HepG2 (cell line): ENCODE measurements around the gene LAPTM4A. TPM values are rescaled to one million over a fixed set of nuclear protein-coding genes. Genes with fewer than 3 reads are reported as not detected.
A peak's percentile ranks its signal among the peaks of the same experiment; 100 is the strongest.

Source experiments
- ARID5B ChIP-seq: IDR thresholded peaks from 2 replicates; pipeline ENCODE4 v1.4.0; 2020; ENCODE audit warnings: mild to moderate bottlenecking, missing genetic modification reagents
- ARNT2 ChIP-seq: sonication (generic); formaldehyde crosslinking; IDR thresholded peaks from 2 replicates; pipeline ENCODE4 v1.8.0; 2022; ENCODE audit warnings: mild to moderate bottlenecking, low read depth, missing genetic modification reagents, moderate library complexity
- CEBPB ChIP-seq: IDR thresholded peaks from 2 replicates; pipeline ENCODE4 v1.6.1; 2011; ENCODE audit warnings: low read depth, low read length, improper control_type of control experiment, borderline replicate concordance
- CSRNP2 ChIP-seq: sonication (generic); formaldehyde crosslinking; conservative IDR thresholded peaks from 2 replicates; pipeline ENCODE4 v1.8.0; 2022; ENCODE audit warnings: low read depth, missing genetic modification reagents
- FOXP4 ChIP-seq: sonication (generic); formaldehyde crosslinking; IDR thresholded peaks from 2 replicates; pipeline ENCODE4 v1.4.0; 2020; ENCODE audit warnings: missing genetic modification reagents
- KDM3A ChIP-seq: IDR thresholded peaks from 2 replicates; pipeline ENCODE4 v1.6.1; 2018; ENCODE audit warnings: low read depth, missing compliant biosample characterization
- KLF13 ChIP-seq: sonication (generic); formaldehyde crosslinking; IDR thresholded peaks from 2 replicates; pipeline ENCODE4 v1.4.0; 2020; ENCODE audit warnings: mild to moderate bottlenecking, missing genetic modification reagents
- NCOA5 ChIP-seq: sonication (generic); formaldehyde crosslinking; IDR thresholded peaks from 2 replicates; pipeline ENCODE4 v1.4.0; 2020; ENCODE audit warnings: missing genetic modification reagents
- NFKB2 ChIP-seq: sonication (generic); formaldehyde crosslinking; IDR thresholded peaks from 2 replicates; pipeline ENCODE4 v1.4.0; 2020; ENCODE audit warnings: missing genetic modification reagents, borderline replicate concordance
- PRPF4 ChIP-seq: fragments of 200-400 bp; formaldehyde crosslinking; IDR thresholded peaks from 2 replicates; pipeline ENCODE4 v1.6.1; 2016; ENCODE audit warnings: low read length, low read depth; ENCODE audit not compliant: poor library complexity, severe bottlenecking
- SALL1 ChIP-seq: sonication (generic); formaldehyde crosslinking; IDR thresholded peaks from 2 replicates; pipeline ENCODE4 v1.8.0; 2022; ENCODE audit warnings: mild to moderate bottlenecking, missing genetic modification reagents
- SMARCC2 ChIP-seq: fragments of 450-650 bp; IDR thresholded peaks from 2 replicates; pipeline ENCODE4 v1.6.1; 2017; ENCODE audit warnings: antibody characterized with exemption, mild to moderate bottlenecking
- SP2 ChIP-seq: sonication (generic); formaldehyde crosslinking; IDR thresholded peaks from 2 replicates; pipeline ENCODE4 v1.5.1; 2020; ENCODE audit warnings: mild to moderate bottlenecking, missing genetic modification reagents
- TOE1 ChIP-seq: sonication (generic); formaldehyde crosslinking; IDR thresholded peaks from 2 replicates; pipeline ENCODE4 v1.4.0; 2020; ENCODE audit warnings: mild to moderate bottlenecking, missing genetic modification reagents
- TRIM24 ChIP-seq: sonication (generic); formaldehyde crosslinking; IDR thresholded peaks from 2 replicates; pipeline ENCODE4 v1.8.0; 2022; ENCODE audit warnings: mild to moderate bottlenecking, missing genetic modification reagents
- ZFP82 ChIP-seq: sonication (generic); formaldehyde crosslinking; IDR thresholded peaks from 2 replicates; pipeline ENCODE4 v1.5.1; 2020; ENCODE audit warnings: mild to moderate bottlenecking, missing genetic modification reagents, borderline replicate concordance
- ZNF124 ChIP-seq: sonication (generic); formaldehyde crosslinking; IDR thresholded peaks from 2 replicates; pipeline ENCODE4 v1.4.0; 2020; ENCODE audit warnings: missing genetic modification reagents
- ZNF232 ChIP-seq: sonication (generic); formaldehyde crosslinking; IDR thresholded peaks from 2 replicates; pipeline ENCODE4 v1.4.0; 2020; ENCODE audit warnings: missing genetic modification reagents, borderline replicate concordance
- ZNF335 ChIP-seq: sonication (generic); formaldehyde crosslinking; IDR thresholded peaks from 2 replicates; pipeline ENCODE4 v1.4.0; 2020; ENCODE audit warnings: missing genetic modification reagents
- ZNF446 ChIP-seq: sonication (generic); formaldehyde crosslinking; IDR thresholded peaks from 2 replicates; pipeline ENCODE4 v1.5.0; 2020; ENCODE audit warnings: mild to moderate bottlenecking, missing genetic modification reagents
- ZNF547 ChIP-seq: sonication (generic); formaldehyde crosslinking; IDR thresholded peaks from 2 replicates; pipeline ENCODE4 v1.5.1; 2020; ENCODE audit warnings: mild to moderate bottlenecking, missing genetic modification reagents
- ZNF607 ChIP-seq: sonication (generic); formaldehyde crosslinking; IDR thresholded peaks from 2 replicates; pipeline ENCODE4 v1.5.1; 2020; ENCODE audit warnings: missing genetic modification reagents, mild to moderate bottlenecking, borderline replicate concordance
- ZNF678 ChIP-seq: sonication (generic); formaldehyde crosslinking; IDR thresholded peaks from 2 replicates; pipeline ENCODE4 v1.4.0; 2020; ENCODE audit warnings: mild to moderate bottlenecking, missing genetic modification reagents
- ZNF703 ChIP-seq: sonication (generic); formaldehyde crosslinking; IDR thresholded peaks from 2 replicates; pipeline ENCODE4 v1.5.1; 2020; ENCODE audit warnings: missing genetic modification reagents, mild to moderate bottlenecking, moderate library complexity, borderline replicate concordance
- polyA plus RNA-seq, 8 experiments: library from polyadenylated mRNA; depleted of rRNA in 3 of 8; stranded (reverse) in 7 of 8; unstranded in 1 of 8; fragments of >200 nt; fragmentation: Illumina TruSeq in 4 of 8; extraction: Trizol in 4 of 8; gene quantifications; 2 replicates each; pipeline versions ENCODE4 v1.2.1 to v1.2.3, GENCODE V29; 2011 to 2016; ENCODE audit warnings: low read depth in 4 of 8, missing spikeins in 1 of 8, mixed read lengths in 1 of 8; ENCODE audit not compliant: insufficient read depth in 1 of 8
- total RNA-seq, 5 experiments: library from RNA; depleted of rRNA; stranded (reverse); fragments of >200 nt; fragmentation: Illumina TruSeq; extraction: Trizol; gene quantifications; 2 replicates each; pipeline ENCODE4 v1.2.3, GENCODE V29; 2016; ENCODE audit warnings: low read depth in 1 of 5

LAPTM4A gene
- total and polyA plus RNA-seq, 2 of the 13 experiments (the other 11 are each of a cell fraction or from before 2014, with no cell fraction given): 116 to 558 TPM

GRCh38 chr2:20080839-20081415 is 29.5 kb upstream of the LAPTM4A start (continued):
- TF ChIP-seq KLF13 (no peak), CEBPB (no peak), ZNF232 (no peak), SP2 (CRISPR knock-in tag) (no peak), SALL1 (CRISPR knock-in tag) (0 out of 2 replicates have a peak, but pooled peaks have one; percentile 7), ZNF678 (no peak), FOXP4 (CRISPR knock-in tag) (peak; percentile 17; the same call in 1 of the 2 replicates), ZNF124 (no peak), SMARCC2 (no peak), ZNF335 (CRISPR knock-in tag) (no peak), CSRNP2 (no peak), PRPF4 (no peak), ZNF703 (CRISPR knock-in tag) (no peak), ZNF446 (no peak), TRIM24 (CRISPR knock-in tag) (no peak), ZNF547 (CRISPR knock-in tag) (peak; percentile 49; the same call in 1 of the 2 replicates), KDM3A (no peak), NFKB2 (CRISPR knock-in tag) (no peak), ZFP82 (CRISPR knock-in tag) (no peak), ZNF607 (CRISPR knock-in tag) (no peak), NCOA5 (no peak), TOE1 (CRISPR knock-in tag) (no peak), ARNT2 (no peak), ARID5B (CRISPR knock-in tag) (peak; percentile 32; the same call in 1 of the 2 replicates)
